Endothelial cell of umbilical vein (primary cell): ENCODE data around the gene IQSEC2. TPM values are rescaled to one million over a fixed set of nuclear protein-coding genes. Genes with fewer than 3 reads are reported as not detected.

Experiments
- BruUV-seq: library from RNA; stranded (reverse); fragments of 400-500 nt; replicated peaks from 2 replicates; lab custom pipeline; 2021; lab: Mats Ljungman, UMichigan
- CTCF ChIA-PET: fragments of 300-600, 350-600 bp; sonication (Branson Sonifier 250); formaldehyde crosslinking; loops from one replicate; lab custom pipeline; 2021; ENCODE audit warnings: antibody characterized with exemption, inconsistent platforms; lab: Charles Lee
- POLR2A ChIA-PET: fragments of 300-600, 350-600 bp; sonication (Branson Sonifier 250); formaldehyde crosslinking; loops from one replicate; lab custom pipeline; 2021; ENCODE audit warnings: antibody characterized with exemption, inconsistent platforms; lab: Charles Lee
- DNase-seq: peaks from one replicate; pipeline ENCODE4 v3.0.0-alpha.2; 2011; ENCODE audit warnings: low read depth, low spot score
- FAIRE-seq: peaks from 2 replicates; lab custom pipeline; 2011; peaks lifted over from hg19 to GRCh38; lab: Jason Lieb, UNC
- H2AFZ ChIP-seq: 2 replicates; pipeline ENCODE4 v1.6.0; 2012; ENCODE audit warnings: low read depth, low read length, control low read depth, inconsistent platforms
- H3K27ac ChIP-seq: 2 replicates; pipeline ENCODE4 v1.5.1; 2011; ENCODE audit warnings: low read depth, mild to moderate bottlenecking, control low read depth, low read length, moderate library complexity; ENCODE audit not compliant: insufficient read depth
- H3K27me3 ChIP-seq, 2 experiments: 2 replicates each; pipeline versions ENCODE4 v1.6.0 to v1.6.1; 2011; ENCODE audit warnings: low read length in 2 of 2, mixed read lengths in 1 of 2; ENCODE audit not compliant: control insufficient read depth in 2 of 2, insufficient read depth in 2 of 2
- H3K36me3 ChIP-seq, 2 experiments: 2 replicates in 1 of 2; 3 replicates in 1 of 2; pipeline ENCODE4 v1.5.1; 2011; ENCODE audit warnings: low read length in 2 of 2, mild to moderate bottlenecking in 1 of 2, moderate library complexity in 1 of 2; ENCODE audit not compliant: control insufficient read depth in 2 of 2, insufficient read depth in 2 of 2; ENCODE audit errors: extremely low read depth in 1 of 2
- H3K4me1 ChIP-seq: 3 replicates; pipeline ENCODE4 v1.5.1; 2011; ENCODE audit warnings: mild to moderate bottlenecking, low read length; ENCODE audit not compliant: control insufficient read depth, insufficient read depth; ENCODE audit errors: extremely low read depth
- H3K4me2 ChIP-seq: 2 replicates; pipeline ENCODE4 v1.6.1; 2011; ENCODE audit warnings: low read length, control low read depth, mixed read lengths; ENCODE audit not compliant: insufficient read depth
- H3K4me3 ChIP-seq, 3 experiments: fragments of 200-600 bp in 1 of 3; sonication (generic), shearing (Covaris generic) in 1 of 3; replicated peaks in 1 of 3; 2 replicates each; pipeline ENCODE4 v1.5.1; 2011 to 2016; ENCODE audit warnings: control low read depth in 3 of 3, low read length in 3 of 3, mild to moderate bottlenecking in 2 of 3, inconsistent platforms in 1 of 3, low read depth in 1 of 3, moderate library complexity in 1 of 3; ENCODE audit not compliant: insufficient read depth in 1 of 3
- H3K79me2 ChIP-seq: 2 replicates; pipeline ENCODE4 v1.6.0; 2012; ENCODE audit warnings: low read length, inconsistent platforms; ENCODE audit not compliant: control insufficient read depth, insufficient read depth
- H3K9ac ChIP-seq: replicated peaks from 2 replicates; pipeline ENCODE3; 2011; ENCODE audit warnings: low read length, control low read depth; ENCODE audit not compliant: insufficient read depth; ENCODE audit errors: extremely low read depth
- H3K9me1 ChIP-seq: replicated peaks from 3 replicates; pipeline ENCODE4 v1.6.0; 2011; ENCODE audit warnings: mild to moderate bottlenecking, low read length; ENCODE audit not compliant: control insufficient read depth, insufficient read depth; ENCODE audit errors: extremely low read depth
- H3K9me3 ChIP-seq: replicated peaks from 2 replicates; pipeline ENCODE4 v1.5.1; 2012; ENCODE audit warnings: low read length, inconsistent platforms; ENCODE audit not compliant: control insufficient read depth, insufficient read depth
- H4K20me1 ChIP-seq: replicated peaks from 2 replicates; pipeline ENCODE3; 2011; ENCODE audit warnings: mild to moderate bottlenecking, low read length; ENCODE audit not compliant: control insufficient read depth, insufficient read depth; ENCODE audit errors: extremely low read depth
- EZH2 ChIP-seq: IDR thresholded peaks from 2 replicates; pipeline ENCODE4 v1.6.1; 2012; ENCODE audit warnings: borderline replicate concordance, low read depth, mild to moderate bottlenecking, moderate library complexity, low read length, inconsistent platforms; ENCODE audit not compliant: severe bottlenecking
- FOS ChIP-seq: IDR thresholded peaks from 2 replicates; pipeline ENCODE4 v1.6.1; 2011; ENCODE audit warnings: mild to moderate bottlenecking, low read length, moderate library complexity, borderline replicate concordance; ENCODE audit not compliant: insufficient read depth
- GATA2 ChIP-seq: IDR thresholded peaks from 2 replicates; pipeline ENCODE4 v1.7.0; 2011; ENCODE audit warnings: low read depth, mild to moderate bottlenecking, moderate library complexity, mixed read lengths, low read length; ENCODE audit not compliant: insufficient read length, insufficient read depth
- JUN ChIP-seq: IDR thresholded peaks from 2 replicates; pipeline ENCODE4 v1.6.1; 2011; ENCODE audit warnings: borderline replicate concordance, low read depth; ENCODE audit not compliant: insufficient read length, insufficient read depth
- MYC ChIP-seq: IDR thresholded peaks from one replicate; pipeline ENCODE4 v1.6.1; 2011; ENCODE audit warnings: mild to moderate bottlenecking, low read depth, low read length
- POLR2A ChIP-seq: IDR thresholded peaks from 2 replicates; pipeline ENCODE4 v1.6.1; 2012; ENCODE audit warnings: low read depth, mild to moderate bottlenecking, control low read depth, low read length
- POLR2AphosphoS5 ChIP-seq: IDR thresholded peaks from 2 replicates; pipeline ENCODE4 v1.6.1; 2012; ENCODE audit warnings: low read depth, mild to moderate bottlenecking, control low read depth, low read length, moderate library complexity; ENCODE audit not compliant: insufficient read depth
- dilution Hi-C: fragments of 300-500 bp; cut with MboI; formaldehyde crosslinking; loops from one replicate; pipeline ENCODE4 v1.15.0; 2019; ENCODE audit warnings: low sequenced_read_pairs; ENCODE audit not compliant: extremely low pct_ligation_motif_present
- intact Hi-C: fragments of 100-400 bp; cut with micrococcal nuclease; formaldehyde crosslinking; loops from one replicate; pipeline ENCODE4 v1.10.0; 2022
- polyA plus RNA-seq, 4 experiments: library from polyadenylated mRNA; depleted of rRNA in 3 of 4; stranded (reverse) in 3 of 4; unstranded in 1 of 4; fragments of >200 nt; gene quantifications; 2 replicates each; pipeline versions ENCODE4 v1.2.1 to v1.2.3, GENCODE V29; 2011 to 2012; ENCODE audit warnings: missing spikeins in 1 of 4
- total RNA-seq: library from RNA; stranded (reverse); gene quantifications from 2 replicates; pipeline ENCODE4 v1.2.3, GENCODE V29; 2021
- TF ChIP-seq, protein P1 (sequence below), 2 donors: IDR thresholded peaks; 1 replicate in 1 of 2; 2 replicates in 1 of 2; pipeline ENCODE4 v1.5.1; 2011; ENCODE audit warnings: low read length in 2 of 2, mild to moderate bottlenecking in 2 of 2, moderate library complexity in 2 of 2, control low read depth in 1 of 2, inconsistent platforms in 1 of 2, low read depth in 1 of 2; ENCODE audit not compliant: insufficient read depth in 1 of 2; ENCODE audit errors: extremely low read depth in 1 of 2
- TF ChIP-seq, protein P2 (sequence below): IDR thresholded peaks from 2 replicates; pipeline ENCODE4 v1.6.1; 2011; ENCODE audit not compliant: insufficient read depth, insufficient read length

Gene IQSEC2
- total and polyA plus RNA-seq, 2 donors (not counting 3 experiments of a cell fraction or from before 2014, with no cell fraction given) = 5.4 to 9.9 TPM

DNA sequence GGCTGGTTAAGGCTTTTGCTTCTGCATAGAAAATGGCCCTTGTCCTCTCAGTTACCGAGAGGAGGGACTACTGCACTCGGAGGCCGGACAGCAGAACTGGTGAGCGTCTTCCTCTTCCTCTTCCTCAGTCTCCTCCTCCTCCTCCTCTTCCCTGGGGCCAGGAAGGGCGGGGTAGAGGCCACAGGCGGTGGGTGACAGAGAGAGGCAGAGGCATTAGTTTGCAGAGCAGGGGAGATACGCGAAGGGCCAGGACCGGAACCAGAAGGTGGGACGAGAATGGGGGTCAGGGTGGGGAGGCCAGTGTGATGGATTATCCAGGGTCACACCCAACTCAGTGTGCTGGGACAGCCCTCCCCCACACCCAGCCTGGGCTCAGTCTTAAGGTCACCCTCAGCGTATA is 14.5 kb downstream of the IQSEC2 start:
- H3K4me3 ChIP-seq = no peak overlapping the region
- no peaks in the 10 kb centered on the region for H3K9me1 ChIP-seq
- peaks cover 13% of the 10 kb centered on the region for H3K4me1 ChIP-seq
- BruUV-seq = no TSS peak
- no peak overlapping the region for H3K27ac ChIP-seq
- TF ChIP-seq EZH2 = no peak
- TF ChIP-seq POLR2A = no peak
- TF ChIP-seq, protein P1, sequence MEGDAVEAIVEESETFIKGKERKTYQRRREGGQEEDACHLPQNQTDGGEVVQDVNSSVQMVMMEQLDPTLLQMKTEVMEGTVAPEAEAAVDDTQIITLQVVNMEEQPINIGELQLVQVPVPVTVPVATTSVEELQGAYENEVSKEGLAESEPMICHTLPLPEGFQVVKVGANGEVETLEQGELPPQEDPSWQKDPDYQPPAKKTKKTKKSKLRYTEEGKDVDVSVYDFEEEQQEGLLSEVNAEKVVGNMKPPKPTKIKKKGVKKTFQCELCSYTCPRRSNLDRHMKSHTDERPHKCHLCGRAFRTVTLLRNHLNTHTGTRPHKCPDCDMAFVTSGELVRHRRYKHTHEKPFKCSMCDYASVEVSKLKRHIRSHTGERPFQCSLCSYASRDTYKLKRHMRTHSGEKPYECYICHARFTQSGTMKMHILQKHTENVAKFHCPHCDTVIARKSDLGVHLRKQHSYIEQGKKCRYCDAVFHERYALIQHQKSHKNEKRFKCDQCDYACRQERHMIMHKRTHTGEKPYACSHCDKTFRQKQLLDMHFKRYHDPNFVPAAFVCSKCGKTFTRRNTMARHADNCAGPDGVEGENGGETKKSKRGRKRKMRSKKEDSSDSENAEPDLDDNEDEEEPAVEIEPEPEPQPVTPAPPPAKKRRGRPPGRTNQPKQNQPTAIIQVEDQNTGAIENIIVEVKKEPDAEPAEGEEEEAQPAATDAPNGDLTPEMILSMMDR (IDR thresholded peaks at IDR 0.05; ENCODE audit: extremely low read depth in 1 of 2, insufficient read depth in 1 of 2, low read depth in 1 of 2, low read length in 2 of 2) = no peak
- TF ChIP-seq MYC = no peak
- no peak for TF ChIP-seq FOS
- TF ChIP-seq, protein P2, sequence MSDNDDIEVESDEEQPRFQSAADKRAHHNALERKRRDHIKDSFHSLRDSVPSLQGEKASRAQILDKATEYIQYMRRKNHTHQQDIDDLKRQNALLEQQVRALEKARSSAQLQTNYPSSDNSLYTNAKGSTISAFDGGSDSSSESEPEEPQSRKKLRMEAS = no peak
- TF ChIP-seq JUN = no peak
- TF ChIP-seq POLR2AphosphoS5 = no peak
- TF ChIP-seq GATA2 = no peak
- dilution Hi-C loops = no loop called here
- intact Hi-C loops = no loop called here
- H4K20me1 ChIP-seq = no peaks in the 10 kb centered on the region
- no peaks in the 10 kb centered on the region for H3K27me3 ChIP-seq
- H3K9me3 ChIP-seq = no peaks in the 10 kb centered on the region
- FAIRE-seq = no peak
- ChIA-PET CTCF (no interaction called here), POLR2A (no interaction called here)
- H3K4me2 ChIP-seq = no peak overlapping the region
- no peaks in the 10 kb centered on the region for H3K36me3 ChIP-seq
- H2AFZ ChIP-seq = no peak overlapping the region
- H3K9ac ChIP-seq = no peak overlapping the region
- no peak for DNase-seq
- no peaks in the 10 kb centered on the region for H3K79me2 ChIP-seq
